ENCODE results near the gene UBE2B.
"Not testable (repeated sequence)": the region's sequence is repeated elsewhere in the genome, so short reads cannot be mapped to it uniquely, and the experiment has no call there.

Gene UBE2B

GRCh38 chr5:134398609-134399155 is 27.3 kb downstream of the UBE2B start:
- DNase-seq (ENCODE audit: low read depth): no peak

- no peak for DNase-seq (ENCODE audit: low read depth)
Observed at GRCh38 chr5:134403951-134404350, 32.6 kb downstream of the UBE2B start.

GRCh38 chr5:134406390-134406789 is 35.0 kb downstream of the UBE2B start:
- DNase-seq (ENCODE audit: low read depth): no peak

GRCh38 chr5:134409321-134409720 is 38.0 kb downstream of the UBE2B start:
- no peak for DNase-seq (ENCODE audit: low read depth)

- no peak for DNase-seq (ENCODE audit: low read depth)
Observed at GRCh38 chr5:134410822-134411221, 39.5 kb downstream of the UBE2B start.

- DNase-seq (ENCODE audit: low read depth): no peak
Observed at GRCh38 chr5:134411228-134411545, 39.8 kb downstream of the UBE2B start.

GRCh38 chr5:134411546-134412266 is 40.3 kb downstream of the UBE2B start, which contains the start of gene CDKN2AIPNL:
Gene CDKN2AIPNL, minus strand, starts transcription at chr5:134411881. Its CDS starts 27 bp downstream, at chr5:134411854.
- DNase-seq (ENCODE audit: low read depth): peak; percentile 71

GRCh38 chr5:134413046-134413445 is 41.7 kb downstream of the UBE2B start:
- no peak for DNase-seq (ENCODE audit: low read depth)

- DNase-seq (ENCODE audit: low read depth): no peak
Observed at GRCh38 chr5:134417707-134418106, 46.3 kb downstream of the UBE2B start.

GRCh38 chr5:134418958-134419357 is 47.6 kb downstream of the UBE2B start:
- no peak for DNase-seq (ENCODE audit: low read depth)

- DNase-seq (ENCODE audit: low read depth): no peak
Observed at GRCh38 chr5:134420343-134420742, 49.0 kb downstream of the UBE2B start.

GRCh38 chr5:134421038-134421437 is 49.7 kb downstream of the UBE2B start:
- not testable (repeated sequence) for DNase-seq (ENCODE audit: low read depth)

- no peak for DNase-seq (ENCODE audit: low read depth)
Observed at GRCh38 chr5:134422791-134423365, 51.5 kb downstream of the UBE2B start.

GRCh38 chr5:134423376-134423775 is 52.0 kb downstream of the UBE2B start:
- DNase-seq (ENCODE audit: low read depth): no peak

- no peak for DNase-seq (ENCODE audit: low read depth)
Observed at GRCh38 chr5:134426361-134426760, 55.0 kb downstream of the UBE2B start.

GRCh38 chr5:134427540-134428041 is 56.2 kb downstream of the UBE2B start:
- DNase-seq (ENCODE audit: low read depth): no peak

- no peak for DNase-seq (ENCODE audit: low read depth)
Observed at GRCh38 chr5:134430001-134430569, 58.7 kb downstream of the UBE2B start.

GRCh38 chr5:134432174-134432573 is 60.8 kb downstream of the UBE2B start:
- no peak for DNase-seq (ENCODE audit: low read depth)

GRCh38 chr5:134432677-134433359 is 61.4 kb downstream of the UBE2B start:
- no peak for DNase-seq (ENCODE audit: low read depth)

- no peak for DNase-seq (ENCODE audit: low read depth)
Observed at GRCh38 chr5:134435560-134435959, 64.2 kb downstream of the UBE2B start.

GRCh38 chr5:134436523-134437339 is 65.4 kb downstream of the UBE2B start:
- DNase-seq (ENCODE audit: low read depth): peak; percentile 23
